ENCODE measurements around the gene PKD1L1. TPM values are rescaled to one million over a fixed set of nuclear protein-coding genes. Genes with fewer than 3 reads are reported as not detected.

Gene PKD1L1
- polyA plus RNA-seq, 1 donor (not counting 4 experiments of a cell fraction or from before 2014, with no cell fraction given), result 0.04 TPM

DNA sequence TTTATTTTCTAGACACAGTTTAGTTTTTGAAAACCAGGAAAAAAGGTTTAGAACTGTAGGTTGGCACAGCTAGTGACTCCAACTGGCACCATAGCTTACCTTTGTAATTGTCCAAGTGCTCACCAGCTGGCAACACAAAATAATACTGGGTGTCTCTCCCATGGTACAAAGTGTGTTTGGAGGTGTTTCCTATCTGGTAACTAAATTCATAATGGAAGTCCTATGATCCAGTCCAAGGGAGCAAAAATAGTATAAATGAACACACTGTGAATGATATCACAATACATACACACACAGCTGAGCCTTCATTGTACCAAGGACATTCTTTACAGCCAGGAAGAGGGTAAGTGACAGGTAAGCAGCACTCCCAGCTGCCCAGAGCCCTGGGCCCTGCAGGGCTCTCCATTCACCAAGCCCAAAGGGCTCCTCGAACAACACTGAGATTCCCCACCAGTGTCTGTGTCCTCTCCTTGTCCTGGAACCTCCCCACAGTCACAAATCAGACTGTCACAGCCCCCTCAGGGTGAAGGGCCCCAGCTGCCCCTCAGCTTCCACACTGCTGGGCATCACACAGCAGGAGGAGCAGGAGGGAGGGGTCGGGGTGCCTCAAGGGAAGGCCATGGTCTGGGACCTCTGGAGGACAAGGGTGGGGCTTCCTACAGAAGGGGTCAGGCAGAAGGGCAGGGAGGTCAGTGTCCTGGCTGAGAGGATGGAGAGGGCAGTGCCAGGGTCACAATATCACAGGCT, 72.1 kb downstream of the PKD1L1 start:
- FAIRE-seq, result no peak
- no peak overlapping the region for H2AFZ ChIP-seq (ENCODE audit: control insufficient read depth, low read length)
- dilution Hi-C loops (cut with MboI; ENCODE audit: extremely low pct_ligation_motif_present, low sequenced_read_pairs), result no loop called here

DNA sequence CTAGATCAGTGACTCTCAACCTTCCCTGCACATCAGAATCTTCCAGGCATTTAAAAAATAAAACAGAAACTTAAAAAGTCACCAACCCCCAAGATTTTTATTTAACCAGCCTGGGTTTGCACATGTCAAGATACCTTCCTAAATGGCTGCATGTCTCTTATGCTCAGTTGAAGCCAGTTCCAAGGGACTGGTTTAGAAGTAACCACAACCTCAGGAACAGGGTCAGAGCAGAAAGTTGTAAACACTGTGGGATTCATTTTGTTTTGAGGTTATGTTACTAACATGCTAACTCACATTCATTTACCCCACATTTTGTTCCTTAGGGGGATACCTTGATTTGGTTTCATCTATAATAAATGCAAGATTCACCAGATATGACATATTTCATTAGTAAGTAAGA, 72.9 kb downstream of the PKD1L1 start:
- Histone ChIP-seq H3K27me3 (ENCODE audit: control insufficient read depth, extremely low read depth, insufficient read depth, low read length) (no peaks in the 10 kb centered on the region), H3K36me3 (ENCODE audit: control insufficient read depth in 2 of 2, extremely low read depth in 1 of 2, insufficient read depth in 2 of 2, low read length in 2 of 2) (no peaks in the 10 kb centered on the region), H3K4me3 (ENCODE audit: control insufficient read depth in 2 of 3, extremely low read depth in 1 of 3, insufficient read depth in 2 of 3, low read depth in 1 of 3, low read length in 3 of 3) (no peak overlapping the region), H4K20me1 (ENCODE audit: control insufficient read depth, extremely low read depth, insufficient read depth, low read length) (no peaks in the 10 kb centered on the region), H3K27ac (ENCODE audit: control insufficient read depth, insufficient read depth, low read length) (no peak overlapping the region), H2AFZ (ENCODE audit: control insufficient read depth, low read length) (no peak overlapping the region), H3K9ac (ENCODE audit: control insufficient read depth, extremely low read depth, insufficient read depth, low read length) (no peak overlapping the region), H3K9me1 (ENCODE audit: control insufficient read depth, extremely low read depth, insufficient read depth, low read length) (no peaks in the 10 kb centered on the region), H3K4me2 (ENCODE audit: control insufficient read depth, extremely low read depth, insufficient read depth, low read depth, low read length) (no peak overlapping the region), H3K4me1 (ENCODE audit: control insufficient read depth, extremely low read depth, insufficient read depth, low read length) (no peaks in the 10 kb centered on the region), H3K79me2 (ENCODE audit: control insufficient read depth, insufficient read depth, low read length) (no peaks in the 10 kb centered on the region), H3K9me3 (ENCODE audit: control insufficient read depth, low read depth, low read length) (no peaks in the 10 kb centered on the region)
- TF ChIP-seq CTCF (optimal IDR thresholded peaks at IDR 0.05 in 1 of 3, IDR thresholded peaks at IDR 0.05 in 1 of 3, conservative IDR thresholded peaks at IDR 0.05 in 1 of 3; ENCODE audit: extremely low read depth in 1 of 3, insufficient read depth in 2 of 3, low read length in 3 of 3) (no peak), EZH2 (IDR thresholded peaks at IDR 0.05; ENCODE audit: low read length) (no peak)
- FAIRE-seq, result no peak
- DNase-seq (ENCODE audit: low read depth, low spot score), result no peak
- dilution Hi-C loops (cut with MboI; ENCODE audit: extremely low pct_ligation_motif_present, low sequenced_read_pairs), result no loop called here

More for the DNA sequence above, 72.1 kb downstream of the PKD1L1 start:
- TF ChIP-seq CTCF (optimal IDR thresholded peaks at IDR 0.05 in 1 of 3, IDR thresholded peaks at IDR 0.05 in 1 of 3, conservative IDR thresholded peaks at IDR 0.05 in 1 of 3; ENCODE audit: extremely low read depth in 1 of 3, insufficient read depth in 2 of 3, low read length in 3 of 3) (no peak), EZH2 (IDR thresholded peaks at IDR 0.05; ENCODE audit: low read length) (no peak)
- DNase-seq (ENCODE audit: low read depth, low spot score), result no peak
- Histone ChIP-seq H3K4me1 (ENCODE audit: control insufficient read depth, extremely low read depth, insufficient read depth, low read length) (no peaks in the 10 kb centered on the region), H3K27ac (ENCODE audit: control insufficient read depth, insufficient read depth, low read length) (no peak overlapping the region), H3K9me1 (ENCODE audit: control insufficient read depth, extremely low read depth, insufficient read depth, low read length) (no peaks in the 10 kb centered on the region), H4K20me1 (ENCODE audit: control insufficient read depth, extremely low read depth, insufficient read depth, low read length) (no peaks in the 10 kb centered on the region), H3K79me2 (ENCODE audit: control insufficient read depth, insufficient read depth, low read length) (no peaks in the 10 kb centered on the region), H3K9ac (ENCODE audit: control insufficient read depth, extremely low read depth, insufficient read depth, low read length) (no peak overlapping the region), H3K36me3 (ENCODE audit: control insufficient read depth in 2 of 2, extremely low read depth in 1 of 2, insufficient read depth in 2 of 2, low read length in 2 of 2) (no peaks in the 10 kb centered on the region), H3K4me2 (ENCODE audit: control insufficient read depth, extremely low read depth, insufficient read depth, low read depth, low read length) (no peak overlapping the region), H3K4me3 (ENCODE audit: control insufficient read depth in 2 of 3, extremely low read depth in 1 of 3, insufficient read depth in 2 of 3, low read depth in 1 of 3, low read length in 3 of 3) (no peak overlapping the region), H3K9me3 (ENCODE audit: control insufficient read depth, low read depth, low read length) (no peaks in the 10 kb centered on the region), H3K27me3 (ENCODE audit: control insufficient read depth, extremely low read depth, insufficient read depth, low read length) (no peaks in the 10 kb centered on the region)
